WTC11 (cell line): ENCODE data around the gene TLNRD1. TPM values are rescaled to one million over a fixed set of nuclear protein-coding genes. Genes with fewer than 3 reads are reported as not detected.

Source experiments
- ATAC-seq: fragments of 200-7000 bp; cut with Tn5 transposase; 2 replicates; pipeline ENCODE4 v1.10.0; 2021; ENCODE audit warnings: mild to moderate bottlenecking, moderate library complexity
- CTCF ChIA-PET: fragments of 300-600 bp; sonication (Branson Sonifier 250); formaldehyde crosslinking; loops from one replicate; lab custom pipeline; 2021; ENCODE audit warnings: antibody characterized with exemption; lab: Charles Lee
- POLR2A ChIA-PET: fragments of 350-600 bp; sonication (Branson Sonifier 250); formaldehyde crosslinking; loops from one replicate; lab custom pipeline; 2021; ENCODE audit warnings: antibody characterized with exemption; lab: Charles Lee
- DNase-seq: peaks from one replicate; pipeline ENCODE4 v3.0.0; 2021; ENCODE audit warnings: low spot score
- H3K27ac Mint-ChIP-seq: 2 replicates; pipeline ENCODE4 v1.8.0; 2021; ENCODE audit warnings: mixed read lengths
- H3K27me3 Mint-ChIP-seq: 2 replicates; pipeline ENCODE4 v1.8.0; 2021; ENCODE audit warnings: low read depth, mild to moderate bottlenecking, moderate library complexity, mixed read lengths
- H3K36me3 Mint-ChIP-seq: 2 replicates; pipeline ENCODE4 v1.8.0; 2021; ENCODE audit warnings: mixed read lengths
- H3K4me1 Mint-ChIP-seq: 2 replicates; pipeline ENCODE4 v1.8.0; 2022; ENCODE audit warnings: mixed read lengths
- H3K4me3 Mint-ChIP-seq: 2 replicates; pipeline ENCODE4 v1.8.0; 2021; ENCODE audit warnings: mild to moderate bottlenecking, moderate library complexity, mixed read lengths
- H3K9me3 Mint-ChIP-seq: 2 replicates; pipeline ENCODE4 v1.8.0; 2021; ENCODE audit warnings: mixed read lengths
- ARID4B ChIP-seq: sonication (generic); formaldehyde crosslinking; IDR thresholded peaks from 2 replicates; pipeline ENCODE4 v1.8.0; 2023; ENCODE audit warnings: missing genetic modification reagents, mild to moderate bottlenecking, borderline replicate concordance
- CBFB ChIP-seq: sonication (generic); formaldehyde crosslinking; IDR thresholded peaks from 2 replicates; pipeline ENCODE4 v1.8.1; 2022; ENCODE audit warnings: mild to moderate bottlenecking, low read depth, missing genetic modification reagents
- CREM ChIP-seq: sonication (generic); formaldehyde crosslinking; IDR thresholded peaks from 2 replicates; pipeline ENCODE4 v1.8.1; 2022; ENCODE audit warnings: mild to moderate bottlenecking, missing genetic modification reagents, moderate library complexity
- E2F1 ChIP-seq: sonication (generic); formaldehyde crosslinking; IDR thresholded peaks from 2 replicates; pipeline ENCODE4 v1.8.0; 2022; ENCODE audit warnings: mild to moderate bottlenecking, missing genetic modification reagents
- ELF4 ChIP-seq: sonication (generic); formaldehyde crosslinking; IDR thresholded peaks from 2 replicates; pipeline ENCODE4 v1.8.1; 2022; ENCODE audit warnings: low read depth, mild to moderate bottlenecking, moderate library complexity, missing genetic modification reagents
- EMX1 ChIP-seq: fragments of 250-450 bp; sonication (Bioruptor Pico); IDR thresholded peaks from 2 replicates; pipeline ENCODE4 v1.8.0; 2021; ENCODE audit warnings: mild to moderate bottlenecking
- ERG ChIP-seq: fragments of 250-450 bp; sonication (Bioruptor Pico); IDR thresholded peaks from 2 replicates; pipeline ENCODE4 v1.8.0; 2021; ENCODE audit warnings: mild to moderate bottlenecking
- FOXP1 ChIP-seq: sonication (generic); formaldehyde crosslinking; IDR thresholded peaks from 2 replicates; pipeline ENCODE4 v1.8.0; 2022; ENCODE audit warnings: missing genetic modification reagents, mild to moderate bottlenecking, moderate library complexity, borderline replicate concordance
- FOXP4 ChIP-seq: sonication (generic); formaldehyde crosslinking; IDR thresholded peaks from 2 replicates; pipeline ENCODE4 v1.8.0; 2022; ENCODE audit warnings: mild to moderate bottlenecking, missing genetic modification reagents
- JUN ChIP-seq: sonication (generic); formaldehyde crosslinking; IDR thresholded peaks from 2 replicates; pipeline ENCODE4 v1.8.0; 2023; ENCODE audit warnings: mild to moderate bottlenecking, missing genetic modification reagents
- NFYB ChIP-seq: sonication (generic); formaldehyde crosslinking; conservative IDR thresholded peaks from 2 replicates; pipeline ENCODE4 v1.8.0; 2022; ENCODE audit warnings: low read depth, missing genetic modification reagents
- PREB ChIP-seq: sonication (generic); formaldehyde crosslinking; IDR thresholded peaks from 2 replicates; pipeline ENCODE4 v1.8.1; 2022; ENCODE audit warnings: mild to moderate bottlenecking, missing genetic modification reagents, moderate library complexity, borderline replicate concordance
- PRRX2 ChIP-seq: fragments of 250-450 bp; sonication (Bioruptor Pico); IDR thresholded peaks from 2 replicates; pipeline ENCODE4 v1.8.0; 2021; ENCODE audit warnings: mild to moderate bottlenecking
- SMAD3 ChIP-seq: sonication (generic); formaldehyde crosslinking; IDR thresholded peaks from 2 replicates; pipeline ENCODE4 v1.8.0; 2022; ENCODE audit warnings: missing genetic modification reagents, mild to moderate bottlenecking, borderline replicate concordance
- TCF7 ChIP-seq: sonication (generic); formaldehyde crosslinking; IDR thresholded peaks from 2 replicates; pipeline ENCODE4 v1.8.0; 2022; ENCODE audit warnings: mild to moderate bottlenecking, low read depth, missing genetic modification reagents, moderate library complexity
- ZNF138 ChIP-seq: sonication (generic); formaldehyde crosslinking; conservative IDR thresholded peaks from 2 replicates; pipeline ENCODE4 v1.8.1; 2022; ENCODE audit warnings: mild to moderate bottlenecking, moderate library complexity, missing genetic modification reagents
- ZNF423 ChIP-seq: fragments of 250-450 bp; sonication (Bioruptor Pico); IDR thresholded peaks from 2 replicates; pipeline ENCODE4 v2.1.2; 2022; ENCODE audit warnings: mild to moderate bottlenecking, moderate library complexity
- total RNA-seq: library from RNA; stranded (reverse); gene quantifications from 3 replicates; pipeline ENCODE4 v1.2.3, GENCODE V29; 2021
- TF ChIP-seq, protein P1 (sequence below): fragments of 250-450 bp; sonication (Bioruptor Pico); IDR thresholded peaks from 2 replicates; pipeline ENCODE4 v1.9.0; 2021; ENCODE audit warnings: mild to moderate bottlenecking
- TF ChIP-seq, protein P2 (sequence below): fragments of 250-450 bp; sonication (Bioruptor Pico); IDR thresholded peaks from 2 replicates; pipeline ENCODE4 v1.9.0; 2021; ENCODE audit warnings: mild to moderate bottlenecking
- TF ChIP-seq, protein P3 (sequence below): sonication (generic); formaldehyde crosslinking; IDR thresholded peaks from 2 replicates; pipeline ENCODE4 v1.8.1; 2022; ENCODE audit warnings: low read depth, missing genetic modification reagents, borderline replicate concordance

The TLNRD1 gene
- total RNA-seq, 1 experiment from 2014 or later = 26.7 TPM

DNA sequence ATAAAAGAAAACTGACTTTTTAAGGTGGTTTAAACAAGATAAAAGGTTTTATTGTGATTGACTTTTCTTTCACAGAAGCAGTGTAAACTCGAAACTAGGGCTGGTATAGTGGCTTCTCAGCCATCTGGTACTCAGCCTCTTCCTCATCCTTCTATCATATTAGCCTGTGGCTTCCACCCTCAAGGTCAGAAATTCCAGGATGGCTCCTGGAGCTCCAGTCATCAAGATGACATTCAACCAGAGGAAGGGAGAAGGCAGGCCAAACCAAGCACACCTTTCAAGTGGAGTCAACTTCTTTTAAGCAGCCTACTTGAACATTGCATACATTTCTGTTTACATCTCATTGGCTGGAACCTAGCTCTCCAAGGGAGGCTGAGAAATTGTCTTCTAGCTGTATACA, 9.8 kb upstream of the TLNRD1 start:
- ChIA-PET POLR2A (interaction anchor here (1.2 kb wide), 1 partner anchor 9 kb away, joined by 7 read pairs; the partner anchor contains the start of gene TLNRD1), CTCF (interaction anchor here (0.8 to 3.4 kb wide), 5 partner anchors 10 to 275 kb away, joined by 3 to 18 read pairs (median 5); partner anchors contain the start of gene TLNRD1)
- H3K4me3 Mint-ChIP-seq = no peak overlapping the region
- H3K27ac Mint-ChIP-seq = no peak overlapping the region
- no peaks in the 10 kb centered on the region for H3K36me3 Mint-ChIP-seq
- no peaks in the 10 kb centered on the region for H3K9me3 Mint-ChIP-seq
- peaks cover 37% of the 10 kb centered on the region for H3K4me1 Mint-ChIP-seq
- TF ChIP-seq ZNF423 (CRISPR knock-in tag) = no peak
- TF ChIP-seq ELF4 = no peak
- no peak for TF ChIP-seq CBFB (CRISPR knock-in tag)
- TF ChIP-seq JUN = no peak
- no peak for TF ChIP-seq ARID4B (CRISPR knock-in tag)
- TF ChIP-seq NFYB (CRISPR knock-in tag) = no peak
- TF ChIP-seq PRRX2 (CRISPR knock-in tag) = no peak
- no peak for TF ChIP-seq SMAD3 (CRISPR knock-in tag)
- no peak for TF ChIP-seq CREM (CRISPR knock-in tag)
- TF ChIP-seq, all 79 proteins: peak for 0
- H3K27me3 Mint-ChIP-seq = no peaks in the 10 kb centered on the region
- DNase-seq = no peak
- no peak for ATAC-seq

GRCh38 chr15:80991421-80991820, 9.3 kb upstream of the TLNRD1 start:
- peaks cover 34% of the 10 kb centered on the region for H3K4me1 Mint-ChIP-seq
- ATAC-seq (no peak), DNase-seq (no peak)
- no peak overlapping the region for H3K4me3 Mint-ChIP-seq
- no peak overlapping the region for H3K27ac Mint-ChIP-seq
- POLR2A ChIA-PET = interaction anchor here (1.2 kb wide), 1 partner anchor 9 kb away, joined by 7 read pairs; the partner anchor contains the start of gene TLNRD1
- no peaks in the 10 kb centered on the region for H3K27me3 Mint-ChIP-seq
- CTCF ChIA-PET = interaction anchor here (0.8 to 3.4 kb wide), 5 partner anchors 10 to 275 kb away, joined by 3 to 18 read pairs (median 5); partner anchors contain the start of gene TLNRD1
- H3K9me3 Mint-ChIP-seq = no peaks in the 10 kb centered on the region
- H3K36me3 Mint-ChIP-seq = no peaks in the 10 kb centered on the region
- TF ChIP-seq TCF7 (CRISPR knock-in tag) = no peak
- TF ChIP-seq PREB (CRISPR knock-in tag) = no peak
- no peak for TF ChIP-seq ERG (CRISPR knock-in tag)
- no peak for TF ChIP-seq EMX1 (CRISPR knock-in tag)
- TF ChIP-seq, protein P1, sequence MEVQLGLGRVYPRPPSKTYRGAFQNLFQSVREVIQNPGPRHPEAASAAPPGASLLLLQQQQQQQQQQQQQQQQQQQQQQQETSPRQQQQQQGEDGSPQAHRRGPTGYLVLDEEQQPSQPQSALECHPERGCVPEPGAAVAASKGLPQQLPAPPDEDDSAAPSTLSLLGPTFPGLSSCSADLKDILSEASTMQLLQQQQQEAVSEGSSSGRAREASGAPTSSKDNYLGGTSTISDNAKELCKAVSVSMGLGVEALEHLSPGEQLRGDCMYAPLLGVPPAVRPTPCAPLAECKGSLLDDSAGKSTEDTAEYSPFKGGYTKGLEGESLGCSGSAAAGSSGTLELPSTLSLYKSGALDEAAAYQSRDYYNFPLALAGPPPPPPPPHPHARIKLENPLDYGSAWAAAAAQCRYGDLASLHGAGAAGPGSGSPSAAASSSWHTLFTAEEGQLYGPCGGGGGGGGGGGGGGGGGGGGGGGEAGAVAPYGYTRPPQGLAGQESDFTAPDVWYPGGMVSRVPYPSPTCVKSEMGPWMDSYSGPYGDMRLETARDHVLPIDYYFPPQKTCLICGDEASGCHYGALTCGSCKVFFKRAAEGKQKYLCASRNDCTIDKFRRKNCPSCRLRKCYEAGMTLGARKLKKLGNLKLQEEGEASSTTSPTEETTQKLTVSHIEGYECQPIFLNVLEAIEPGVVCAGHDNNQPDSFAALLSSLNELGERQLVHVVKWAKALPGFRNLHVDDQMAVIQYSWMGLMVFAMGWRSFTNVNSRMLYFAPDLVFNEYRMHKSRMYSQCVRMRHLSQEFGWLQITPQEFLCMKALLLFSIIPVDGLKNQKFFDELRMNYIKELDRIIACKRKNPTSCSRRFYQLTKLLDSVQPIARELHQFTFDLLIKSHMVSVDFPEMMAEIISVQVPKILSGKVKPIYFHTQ (CRISPR knock-in tag) = no peak
- no peak for TF ChIP-seq E2F1 (CRISPR knock-in tag)
- no peak for TF ChIP-seq FOXP1 (CRISPR knock-in tag)
- no peak for TF ChIP-seq ZNF138 (CRISPR knock-in tag)
- TF ChIP-seq FOXP4 (CRISPR knock-in tag) = no peak
- TF ChIP-seq, protein P2, sequence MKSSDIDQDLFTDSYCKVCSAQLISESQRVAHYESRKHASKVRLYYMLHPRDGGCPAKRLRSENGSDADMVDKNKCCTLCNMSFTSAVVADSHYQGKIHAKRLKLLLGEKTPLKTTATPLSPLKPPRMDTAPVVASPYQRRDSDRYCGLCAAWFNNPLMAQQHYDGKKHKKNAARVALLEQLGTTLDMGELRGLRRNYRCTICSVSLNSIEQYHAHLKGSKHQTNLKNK (CRISPR knock-in tag) = no peak
- TF ChIP-seq, protein P3, sequence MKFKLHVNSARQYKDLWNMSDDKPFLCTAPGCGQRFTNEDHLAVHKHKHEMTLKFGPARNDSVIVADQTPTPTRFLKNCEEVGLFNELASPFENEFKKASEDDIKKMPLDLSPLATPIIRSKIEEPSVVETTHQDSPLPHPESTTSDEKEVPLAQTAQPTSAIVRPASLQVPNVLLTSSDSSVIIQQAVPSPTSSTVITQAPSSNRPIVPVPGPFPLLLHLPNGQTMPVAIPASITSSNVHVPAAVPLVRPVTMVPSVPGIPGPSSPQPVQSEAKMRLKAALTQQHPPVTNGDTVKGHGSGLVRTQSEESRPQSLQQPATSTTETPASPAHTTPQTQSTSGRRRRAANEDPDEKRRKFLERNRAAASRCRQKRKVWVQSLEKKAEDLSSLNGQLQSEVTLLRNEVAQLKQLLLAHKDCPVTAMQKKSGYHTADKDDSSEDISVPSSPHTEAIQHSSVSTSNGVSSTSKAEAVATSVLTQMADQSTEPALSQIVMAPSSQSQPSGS = no peak
